ENCODE measurements around the gene ERMP1. TPM values are rescaled to one million over a fixed set of nuclear protein-coding genes. Genes with fewer than 3 reads are reported as not detected.

ERMP1 gene
- total and polyA plus RNA-seq, 10 of the 15 experiments (the other 5 are each of a cell fraction or from before 2014, with no cell fraction given), result 2.4 to 42.1 (median 8.1) TPM

GRCh38 chr9:5869315-5870019, 36.5 kb upstream of the ERMP1 start (continued):
- no peak for TF ChIP-seq ZNF384 (IDR thresholded peaks at IDR 0.05; ENCODE audit: borderline replicate concordance, low read depth, low read length)
- TF ChIP-seq RAD21 (IDR thresholded peaks at IDR 0.05; ENCODE audit: insufficient read depth, low read depth, low read length), result peak; percentile 48
- TF ChIP-seq ETV6 (conservative IDR thresholded peaks at IDR 0.05 in 1 of 2, IDR thresholded peaks at IDR 0.05 in 1 of 2; ENCODE audit: borderline replicate concordance in 1 of 2, low read depth in 1 of 2), result no peak

- no peak overlapping the region for H3K9ac ChIP-seq (ENCODE audit: control insufficient read depth, insufficient read depth, low read length)
- ChIA-PET POLR2A (no interaction called here), RAD21 (ENCODE audit: unreplicated experiment) (interaction anchor here (1.2 kb wide), 1 partner anchor 186 kb away, joined by 3 read pairs; no protein-coding TSS in a partner anchor), CTCF (interaction anchor here (1.1 to 2.6 kb wide), 5 partner anchors 16 to 186 kb away, joined by 3 to 10 read pairs (median 5); no protein-coding TSS in a partner anchor), SMC1A (ENCODE audit: uncharacterized antibody, unreplicated experiment) (interaction anchor here (0.9 to 2.2 kb wide), 6 partner anchors 17 to 36 kb away, joined by 3 to 6 read pairs (median 4); partner anchors contain the start of gene ERMP1)
- H3K4me2 ChIP-seq (ENCODE audit: control insufficient read depth, insufficient read depth), result no peak overlapping the region
- no peaks in the 10 kb centered on the region for H3K79me2 ChIP-seq (ENCODE audit: control insufficient read depth, insufficient read depth, low read length)
- DNase-seq (ENCODE audit: low read depth, low spot score), result no peak
- FAIRE-seq, result no peak
- BruUV-seq (replicated peaks), result no TSS peak
- intact Hi-C loops (cut with micrococcal nuclease; ENCODE audit: unreplicated experiment), result no loop called here
- no peaks in the 10 kb centered on the region for H3K4me1 ChIP-seq (ENCODE audit: control insufficient read depth, insufficient read depth, low read length)
- H3K27me3 ChIP-seq (replicated peaks in 1 of 2; ENCODE audit: control insufficient read depth in 2 of 2, insufficient read depth in 2 of 2, low read length in 1 of 2), result no peaks in the 10 kb centered on the region
- ATAC-seq, result no peak
- WGBS (ENCODE audit: insufficient coverage, insufficient replicate concordance, low lambda C conversion rate, missing lambda C conversion rate), result 82% methylated on average over 9 of the region's 9 CpGs
- no peaks in the 10 kb centered on the region for H4K20me1 ChIP-seq (ENCODE audit: control insufficient read depth, insufficient read depth)
- H2AFZ ChIP-seq (ENCODE audit: control insufficient read depth, low read depth, low read length), result no peak overlapping the region
- TF ChIP-seq ZNF622 (IDR thresholded peaks at IDR 0.05), result no peak
- in situ Hi-C loops (cut with MboI), result no loop called here
- H3K4me3 ChIP-seq, result no peak overlapping the region
- no peaks in the 10 kb centered on the region for H3K9me3 ChIP-seq (replicated peaks; ENCODE audit: control insufficient read depth, insufficient read depth, low read length)
- H3K36me3 ChIP-seq (ENCODE audit: control insufficient read depth in 2 of 2, insufficient read depth in 2 of 2, low read length in 1 of 2), result no peaks in the 10 kb centered on the region
- no peak overlapping the region for H3K27ac ChIP-seq (ENCODE audit: control insufficient read depth, insufficient read depth)
These were observed 35.3 kb upstream of the ERMP1 start for GRCh38 chr9:5868235-5868634.

Data from GM12878 (cell line).